Measurements from ENCODE around the gene PRRT2.
"Not testable (repeated sequence)": the region's sequence is repeated elsewhere in the genome, so short reads cannot be mapped to it uniquely, and the experiment has no call there.

PRRT2 gene

DNA sequence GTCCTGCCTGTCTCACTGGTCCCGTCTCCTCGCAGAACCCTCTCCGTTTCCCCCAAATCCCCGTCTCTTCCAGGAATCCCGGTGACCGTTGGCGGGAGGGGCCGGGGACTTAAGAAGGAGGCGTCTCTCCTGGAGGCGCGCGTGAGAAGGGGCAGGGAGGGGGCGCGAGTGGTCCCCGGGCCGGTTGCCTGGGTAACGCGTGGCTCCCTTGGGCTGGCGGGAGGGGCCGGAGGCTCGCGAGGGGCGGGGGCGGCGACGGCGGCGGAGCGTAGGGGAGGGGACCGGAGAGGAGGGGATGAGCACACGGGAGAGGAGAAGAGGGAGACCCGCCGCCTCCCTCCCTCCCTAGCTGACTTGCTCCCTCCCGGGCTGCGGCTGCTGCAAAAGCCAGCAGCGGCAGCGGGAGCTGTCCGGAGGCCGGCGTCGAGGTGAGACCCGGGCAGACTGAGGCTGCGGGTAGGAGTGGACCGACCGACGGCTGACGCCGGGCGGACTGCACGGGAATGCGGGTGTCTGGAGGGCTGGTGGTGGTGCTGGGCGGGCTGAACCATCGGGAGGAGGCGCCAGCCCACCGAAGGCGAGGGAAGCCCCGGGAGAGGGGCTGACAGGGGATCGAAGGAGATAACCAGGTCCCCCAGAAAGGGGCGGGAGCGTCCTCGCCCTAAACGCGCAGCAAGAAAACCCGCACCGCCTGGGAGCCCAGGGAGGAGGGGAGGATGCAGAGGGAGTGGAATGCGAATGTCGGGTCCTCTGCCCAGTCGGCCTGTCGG is at the start of gene PRRT2:
Gene PRRT2 (plus strand): TSS at position 298 of the 770 bp plus-strand sequence. CDS start 862 bp downstream, outside the sequence.
- no peak for DNase-seq (ENCODE audit: low read depth, low spot score)

DNA sequence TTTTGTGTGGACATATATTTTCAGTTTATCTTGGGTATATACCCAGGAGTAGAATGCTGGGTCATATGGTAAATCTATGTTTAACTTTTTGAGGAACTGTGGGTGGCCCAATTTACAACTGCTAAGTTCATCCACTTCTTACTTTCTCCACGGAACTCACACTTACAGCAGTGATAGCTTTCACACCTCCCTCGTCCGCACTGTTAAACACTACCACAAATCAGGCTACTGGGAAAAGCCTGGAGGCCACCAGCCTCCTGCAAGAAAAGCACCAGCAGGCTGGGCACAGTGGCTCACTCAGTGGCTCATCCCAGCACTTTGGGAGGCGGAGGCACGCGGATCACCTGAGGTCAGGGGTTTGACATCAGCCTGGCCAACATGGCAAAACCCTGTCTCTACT is 48.7 kb upstream of the PRRT2 start:
- DNase-seq (ENCODE audit: low read depth, low spot score) = no peak

DNA sequence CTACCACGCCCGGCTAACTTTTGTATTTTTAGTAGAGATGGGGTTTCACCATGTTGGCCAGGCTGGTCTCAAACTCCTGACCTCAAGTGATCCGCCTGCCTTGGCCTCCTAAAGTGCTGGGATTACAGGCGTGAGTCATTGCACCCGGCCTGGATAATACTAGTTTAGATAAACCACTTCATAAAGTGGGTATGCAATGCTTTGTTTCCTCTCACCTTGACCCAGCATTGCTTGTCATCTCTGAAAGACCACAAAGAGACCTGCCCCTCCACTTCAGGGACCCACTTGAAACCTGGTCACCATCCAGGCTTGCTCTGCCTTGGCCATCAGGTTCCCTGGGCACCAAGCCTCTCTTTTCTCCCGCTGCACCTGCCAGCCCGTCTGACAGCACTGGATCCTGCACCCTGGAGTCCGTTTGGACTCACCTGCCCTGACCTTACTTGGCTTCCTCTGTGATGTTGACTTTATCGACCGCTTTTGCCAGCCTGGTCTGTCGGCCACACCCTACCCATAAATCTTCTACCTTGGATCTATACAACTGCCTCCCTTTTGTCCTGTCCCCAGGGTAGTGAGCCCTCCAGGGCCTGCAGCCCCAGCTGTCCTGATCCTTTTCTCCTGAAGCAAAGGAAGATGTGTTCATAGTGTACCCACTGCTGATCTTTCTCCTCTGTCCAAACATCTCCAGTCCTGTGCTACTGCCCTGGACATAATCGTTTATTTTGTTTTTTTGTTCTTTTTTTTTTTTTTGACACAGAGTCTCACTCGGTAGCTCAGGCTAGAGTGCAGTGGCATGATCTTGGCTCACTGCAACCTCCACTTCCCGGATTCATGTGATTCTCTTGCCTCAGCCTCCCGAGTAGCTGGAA is 46.6 kb upstream of the PRRT2 start:
- no peak for DNase-seq (ENCODE audit: low read depth, low spot score)

DNA sequence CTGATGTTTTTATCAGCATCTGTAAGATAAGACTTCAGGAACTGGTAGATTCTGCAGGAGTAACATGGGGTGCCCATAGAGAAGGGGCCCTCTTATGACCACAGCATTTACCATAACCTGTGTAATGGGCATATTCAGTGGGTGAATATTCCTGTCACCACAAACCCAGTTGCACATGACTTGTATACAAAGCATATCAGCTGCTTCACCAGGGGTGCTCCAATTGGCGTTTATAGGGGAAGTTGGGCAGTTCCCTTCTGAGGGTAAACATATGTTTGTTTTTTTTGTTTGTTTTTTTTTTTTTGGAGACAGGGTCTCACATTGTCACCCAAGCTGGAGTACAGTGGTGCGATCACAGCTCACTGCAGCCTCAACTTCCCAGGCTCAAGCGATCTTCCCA is 45.4 kb upstream of the PRRT2 start:
- no peak for DNase-seq (ENCODE audit: low read depth, low spot score)

DNA sequence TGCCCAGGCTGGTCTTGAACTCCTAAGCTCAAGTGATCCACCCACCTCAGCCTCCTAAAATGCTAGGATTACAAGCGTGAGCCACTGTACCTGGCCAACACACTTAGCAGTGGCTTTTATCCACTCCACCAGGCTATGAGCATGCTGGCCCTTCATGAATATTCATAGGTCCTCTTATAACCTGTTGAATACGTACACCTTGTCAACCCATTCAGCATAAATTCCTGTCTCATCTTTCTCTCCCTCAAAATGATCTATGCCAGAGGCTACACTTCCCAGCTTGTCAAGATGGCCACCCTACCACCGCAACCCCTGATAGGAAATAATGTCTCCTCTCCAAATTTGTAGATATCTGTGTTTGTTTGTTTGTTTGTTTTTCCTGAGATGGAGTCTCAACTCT is 44.9 kb upstream of the PRRT2 start:
- no peak for DNase-seq (ENCODE audit: low read depth, low spot score)

DNA sequence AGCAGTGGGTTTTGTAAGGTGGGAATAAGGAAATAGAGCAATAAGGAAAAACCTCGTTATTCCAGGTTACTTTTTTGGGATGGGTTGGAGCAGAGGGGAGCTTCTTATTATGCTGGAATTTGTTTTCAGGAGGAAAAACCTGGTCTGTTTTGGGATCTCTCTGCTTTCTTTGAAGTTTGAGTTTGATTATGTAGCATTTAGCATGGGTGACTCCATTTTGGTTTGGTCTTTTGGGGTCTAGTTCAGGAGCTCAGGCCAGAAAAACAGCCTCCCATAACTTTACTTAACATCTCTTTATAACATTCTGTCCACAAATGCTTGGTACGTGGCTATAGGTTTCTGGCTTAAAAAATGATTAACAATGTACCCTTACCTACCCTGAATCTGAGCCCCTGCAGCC is 42.5 kb upstream of the PRRT2 start:
- DNase-seq (ENCODE audit: low read depth, low spot score) = no peak

DNA sequence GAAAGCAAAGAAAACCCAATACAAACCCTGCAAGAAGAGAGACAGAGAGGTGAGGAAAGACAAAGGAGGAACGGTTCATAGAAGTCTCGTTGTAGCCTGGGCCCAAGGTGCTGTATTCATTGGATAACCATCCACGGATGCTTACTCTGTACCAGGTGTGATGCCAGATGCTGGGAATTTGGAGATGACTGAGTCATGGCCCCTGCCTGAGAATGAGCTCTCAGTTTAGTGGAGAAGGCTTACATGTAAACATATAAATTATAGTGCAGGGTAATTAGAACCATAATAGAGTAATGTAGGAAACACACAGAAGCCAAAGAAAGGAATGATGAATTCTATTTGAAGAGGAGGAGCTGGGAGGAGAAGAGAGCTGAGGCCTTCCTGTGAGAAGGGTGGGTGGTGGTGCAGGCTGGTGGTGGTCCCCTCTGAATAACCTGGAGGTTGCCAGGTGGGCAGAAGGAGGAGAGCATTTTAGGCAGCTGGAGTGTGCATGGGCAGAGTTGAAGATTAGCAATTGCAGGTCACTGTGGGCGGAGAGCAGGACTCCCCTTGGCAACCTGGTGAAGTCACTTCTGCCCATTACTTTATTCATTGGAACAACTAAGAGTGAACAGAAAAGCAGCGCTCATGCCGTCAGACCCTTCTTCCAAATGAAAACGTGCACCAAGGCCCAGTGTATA is 41.6 kb upstream of the PRRT2 start:
- no peak for DNase-seq (ENCODE audit: low read depth, low spot score)

DNA sequence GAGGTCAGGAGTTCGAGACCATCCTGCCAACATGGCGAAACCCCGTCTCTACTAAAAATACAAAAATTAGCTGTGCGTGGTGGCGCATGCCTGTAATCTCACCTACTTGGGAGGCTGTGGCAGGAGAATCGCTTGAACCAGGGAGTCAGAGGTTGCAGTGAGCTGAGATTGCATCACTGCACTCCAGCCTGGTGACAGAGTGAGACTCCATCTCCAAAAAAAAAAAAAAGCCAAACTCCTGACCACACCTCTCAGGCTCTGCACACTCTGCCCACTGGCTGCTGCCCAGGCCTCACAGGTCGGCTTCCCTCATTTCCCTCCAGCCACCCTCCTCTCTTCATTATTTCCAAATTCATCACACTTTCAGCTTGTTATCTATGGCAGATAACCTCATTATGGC is 39.7 kb upstream of the PRRT2 start:
- DNase-seq (ENCODE audit: low read depth, low spot score) = not testable (repeated sequence)

DNA sequence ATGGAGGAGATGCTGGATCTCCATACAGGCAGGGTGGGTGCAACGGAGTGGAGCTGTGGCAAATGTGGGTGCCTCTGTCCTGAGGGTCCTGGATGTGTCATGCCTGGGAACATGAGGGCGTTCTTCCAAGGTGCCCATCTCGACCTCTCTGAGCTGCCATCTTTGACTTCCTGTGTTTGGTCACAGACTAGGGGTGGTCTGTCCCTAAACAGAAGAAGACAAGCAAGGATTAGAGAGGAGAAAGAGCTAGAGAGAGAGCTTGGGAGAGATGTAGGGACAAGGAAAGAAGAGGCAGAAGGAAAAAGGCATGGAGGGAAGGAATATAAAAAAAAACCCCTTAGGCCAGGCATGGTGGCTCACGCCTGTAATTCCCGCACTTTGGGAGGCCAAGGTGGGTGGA is 37.3 kb upstream of the PRRT2 start:
- DNase-seq (ENCODE audit: low read depth, low spot score) = no peak

DNA sequence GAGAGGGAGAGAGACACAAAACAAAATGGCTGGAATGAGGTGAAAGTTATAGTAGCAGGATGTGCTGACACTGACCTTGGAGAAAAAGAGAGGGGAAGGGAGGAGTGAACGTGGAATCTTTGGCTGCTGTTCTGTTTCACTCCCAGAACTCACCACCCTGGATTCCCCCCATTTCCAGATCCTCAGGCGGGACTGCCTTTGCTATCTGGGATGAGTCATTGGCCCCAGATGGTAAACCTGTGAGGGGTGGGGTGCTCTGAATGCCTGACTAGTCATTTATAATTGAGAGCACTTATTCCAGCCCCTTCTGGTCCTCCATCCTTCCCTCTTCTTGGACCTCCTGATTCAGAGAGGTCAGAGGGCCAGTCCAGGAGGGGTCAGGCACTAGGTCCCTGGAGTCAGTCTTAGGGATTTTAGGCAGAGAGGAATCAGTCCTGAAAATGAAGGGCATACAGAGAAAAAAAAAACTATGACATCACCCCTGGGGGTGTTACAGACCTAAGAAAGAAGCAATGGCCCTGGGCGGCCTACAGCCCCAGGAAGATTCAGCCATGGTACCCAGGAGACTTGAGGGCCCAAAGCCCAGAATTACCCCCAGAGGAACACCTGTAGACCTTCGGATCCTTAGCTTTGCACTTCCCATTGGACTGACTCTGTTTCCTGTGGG is 36.1 kb upstream of the PRRT2 start:
- no peak for DNase-seq (ENCODE audit: low read depth, low spot score)

DNA sequence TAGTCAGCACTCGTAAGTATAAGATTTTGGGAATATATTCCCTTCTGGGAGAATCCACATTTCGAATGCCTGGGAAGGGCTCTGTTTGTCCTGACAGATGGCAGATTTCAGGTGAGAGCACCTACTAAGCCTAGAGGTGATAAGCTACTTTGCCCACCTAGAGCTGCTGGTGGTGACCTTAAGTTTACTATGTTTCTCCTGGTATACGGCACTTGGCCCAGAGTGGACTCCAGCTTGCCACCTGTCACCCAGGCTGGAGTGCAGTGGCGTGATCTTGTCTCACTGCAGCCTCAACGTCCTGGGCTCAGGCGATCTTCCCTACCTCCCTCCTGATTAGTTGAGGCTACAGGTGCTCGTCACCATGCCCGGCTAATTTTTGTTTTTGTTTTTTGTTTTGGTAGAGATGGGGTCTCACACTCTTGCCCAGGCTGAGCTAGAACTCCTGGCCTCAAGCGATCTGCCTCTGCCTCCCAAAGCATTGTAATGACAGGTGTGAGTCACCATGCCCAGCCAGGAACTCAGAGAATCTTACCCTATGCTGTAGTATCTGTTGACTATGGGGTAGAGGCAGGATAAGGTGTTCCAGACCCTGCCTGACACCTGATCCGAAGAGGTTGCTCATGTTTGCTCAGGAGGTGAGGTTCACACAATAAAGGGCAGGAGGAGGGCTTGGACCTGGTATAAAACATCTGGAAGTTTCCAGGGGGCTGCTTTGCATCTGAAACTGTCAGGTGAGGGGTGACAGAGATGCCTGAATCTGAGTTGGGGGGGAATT is 34.2 kb upstream of the PRRT2 start, which contains the start of gene ZG16:
Gene ZG16 (plus strand): TSS at position 681 of the 775 bp plus-strand sequence. CDS start 1,011 bp downstream, outside the sequence.
- no peak for DNase-seq (ENCODE audit: low read depth, low spot score)

DNA sequence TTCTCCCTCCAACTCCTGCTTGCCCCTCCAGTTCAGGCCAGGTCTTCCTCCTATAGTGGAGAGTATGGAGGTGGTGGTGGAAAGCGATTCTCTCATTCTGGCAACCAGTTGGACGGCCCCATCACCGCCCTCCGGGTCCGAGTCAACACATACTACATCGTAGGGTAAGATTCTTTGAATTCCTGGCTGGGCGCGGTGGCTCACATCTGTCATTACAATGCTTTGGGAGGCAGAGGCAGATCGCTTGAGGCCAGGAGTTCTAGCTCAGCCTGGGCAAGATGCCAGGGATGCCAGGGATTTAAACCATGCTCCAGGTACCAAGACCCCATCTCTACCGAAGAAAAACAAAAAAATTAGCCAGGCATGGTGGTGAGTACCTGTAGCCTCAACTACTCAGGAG is 32.5 kb upstream of the PRRT2 start:
- no peak for DNase-seq (ENCODE audit: low read depth, low spot score)

DNA sequence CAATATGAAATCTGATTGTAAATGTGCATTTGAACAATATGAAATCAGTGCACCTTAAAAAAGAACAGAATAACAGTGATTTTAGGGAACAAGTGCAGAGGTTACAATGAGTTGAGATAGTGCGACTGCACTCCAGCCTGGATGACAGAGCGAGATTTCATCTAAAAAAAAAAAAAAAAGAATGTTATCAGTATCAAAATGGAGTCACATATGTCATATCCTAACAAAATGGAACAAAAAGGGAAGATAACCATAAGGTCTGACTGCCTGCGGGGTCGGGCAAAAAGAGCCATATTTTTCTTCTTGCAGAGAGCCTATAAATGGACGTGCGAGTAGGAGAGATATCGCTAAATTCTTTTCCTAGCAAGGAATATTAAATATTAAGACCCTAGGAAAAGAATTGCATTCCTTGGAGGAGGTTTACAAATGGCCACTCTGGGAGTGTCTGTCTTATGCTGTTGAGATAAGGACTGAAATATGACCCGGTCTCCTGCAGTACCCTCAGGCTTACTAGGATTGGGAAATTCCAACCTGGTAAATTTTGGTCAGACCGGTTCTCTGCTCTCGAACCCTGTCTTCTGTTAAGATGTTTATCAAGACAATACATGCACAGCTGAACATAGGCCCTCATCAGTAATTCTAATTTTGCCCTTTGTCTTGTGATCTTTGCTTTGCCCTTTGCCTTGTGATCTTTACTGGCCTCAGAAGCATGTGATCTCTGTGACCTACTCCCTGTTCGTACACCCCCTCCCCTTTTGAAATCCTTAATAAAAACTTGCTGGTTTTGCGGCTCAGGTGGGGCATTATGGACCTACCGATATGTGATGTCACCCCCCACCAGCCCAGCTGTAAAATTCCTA is 28.7 kb upstream of the PRRT2 start:
- DNase-seq (ENCODE audit: low read depth, low spot score) = not testable (repeated sequence)

DNA sequence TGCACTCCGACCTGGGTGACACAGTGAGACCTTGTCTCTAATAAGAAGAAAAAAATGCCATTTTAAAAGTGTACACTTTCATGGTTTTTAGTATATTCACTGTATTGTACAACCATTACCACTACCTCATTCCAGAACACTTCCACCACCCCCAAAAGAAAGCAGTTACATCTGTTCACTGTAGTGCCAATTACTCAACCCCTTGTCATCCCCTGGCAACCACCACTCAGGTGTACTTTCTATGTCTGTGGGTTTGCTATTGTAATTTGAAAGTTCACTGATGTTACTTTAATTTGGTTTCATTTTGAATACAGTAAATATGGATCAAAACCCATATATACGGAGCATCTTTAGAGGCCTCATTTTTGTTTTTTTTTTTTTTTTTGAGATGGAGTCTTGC is 27.8 kb upstream of the PRRT2 start:
- DNase-seq (ENCODE audit: low read depth, low spot score) = no peak

DNA sequence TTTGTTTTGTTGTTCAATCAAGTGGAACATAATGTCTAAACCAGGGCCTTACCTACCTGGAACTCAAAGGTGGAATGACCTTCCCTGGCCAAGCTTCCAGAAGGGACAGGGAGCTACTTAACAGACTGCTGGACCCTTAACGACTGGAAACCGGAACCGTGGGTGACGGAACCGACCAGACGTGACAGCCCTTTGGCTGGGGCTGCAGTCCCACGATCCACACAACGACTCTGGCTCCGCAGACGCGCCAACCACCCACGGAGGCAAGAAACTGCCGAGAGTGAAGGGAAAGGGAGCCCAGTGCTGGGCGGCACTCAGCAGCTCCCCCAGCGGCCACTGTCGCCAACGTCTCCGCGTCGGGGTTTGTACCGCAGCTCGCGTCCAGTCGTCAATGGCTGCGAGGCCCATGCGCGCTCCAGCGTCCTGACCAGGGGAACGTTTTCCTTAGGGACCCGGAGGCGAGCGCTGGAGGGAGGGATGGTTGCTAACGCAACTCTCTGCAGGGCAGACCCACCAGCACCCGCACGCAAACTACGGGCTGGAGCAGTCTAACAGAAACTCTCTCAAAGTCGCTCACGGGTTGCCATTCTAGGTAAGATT is 27.0 kb upstream of the PRRT2 start:
- DNase-seq (ENCODE audit: low read depth, low spot score) = no peak

DNA sequence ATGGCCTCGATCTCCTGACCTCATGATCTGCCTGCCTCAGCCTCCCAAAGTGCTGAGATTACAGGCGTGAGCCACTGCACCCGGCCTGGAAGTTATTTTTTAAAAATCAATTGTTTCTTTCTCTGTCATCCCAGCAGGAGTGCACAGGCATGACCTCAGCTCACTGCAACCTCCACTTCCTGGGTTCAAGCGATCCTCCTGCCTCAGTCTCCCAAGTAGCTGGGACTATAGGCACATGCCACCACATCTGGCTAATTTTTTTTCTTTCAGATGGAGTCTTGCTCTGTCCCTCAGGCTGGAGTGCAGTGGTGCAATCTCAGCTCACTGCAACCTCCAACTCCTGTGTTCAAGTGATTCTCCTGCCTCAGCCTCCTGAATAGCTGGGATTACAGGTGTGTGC is 24.8 kb upstream of the PRRT2 start:
- DNase-seq (ENCODE audit: low read depth, low spot score) = not testable (repeated sequence)

DNA sequence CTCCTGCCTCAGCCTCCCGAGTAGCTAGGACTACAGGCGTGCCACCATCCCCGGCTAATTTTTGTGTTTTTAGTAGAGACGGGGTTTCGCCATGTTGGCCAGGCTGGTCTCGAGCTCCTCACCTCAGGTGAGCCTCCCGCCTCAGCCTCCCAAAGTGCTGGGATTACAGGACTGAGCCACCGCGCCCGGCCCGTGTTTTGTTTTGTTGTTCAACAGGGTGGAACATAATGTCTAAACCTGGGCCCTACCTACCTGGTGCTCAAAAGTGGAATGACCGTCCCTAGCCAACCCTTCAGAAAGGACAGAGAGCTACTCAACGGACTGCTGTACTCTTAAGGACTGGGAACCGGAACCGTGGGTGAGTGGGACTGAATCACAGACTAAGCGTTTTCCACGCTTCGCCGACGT is 22.2 kb upstream of the PRRT2 start:
- no peak for DNase-seq (ENCODE audit: low read depth, low spot score)

DNA sequence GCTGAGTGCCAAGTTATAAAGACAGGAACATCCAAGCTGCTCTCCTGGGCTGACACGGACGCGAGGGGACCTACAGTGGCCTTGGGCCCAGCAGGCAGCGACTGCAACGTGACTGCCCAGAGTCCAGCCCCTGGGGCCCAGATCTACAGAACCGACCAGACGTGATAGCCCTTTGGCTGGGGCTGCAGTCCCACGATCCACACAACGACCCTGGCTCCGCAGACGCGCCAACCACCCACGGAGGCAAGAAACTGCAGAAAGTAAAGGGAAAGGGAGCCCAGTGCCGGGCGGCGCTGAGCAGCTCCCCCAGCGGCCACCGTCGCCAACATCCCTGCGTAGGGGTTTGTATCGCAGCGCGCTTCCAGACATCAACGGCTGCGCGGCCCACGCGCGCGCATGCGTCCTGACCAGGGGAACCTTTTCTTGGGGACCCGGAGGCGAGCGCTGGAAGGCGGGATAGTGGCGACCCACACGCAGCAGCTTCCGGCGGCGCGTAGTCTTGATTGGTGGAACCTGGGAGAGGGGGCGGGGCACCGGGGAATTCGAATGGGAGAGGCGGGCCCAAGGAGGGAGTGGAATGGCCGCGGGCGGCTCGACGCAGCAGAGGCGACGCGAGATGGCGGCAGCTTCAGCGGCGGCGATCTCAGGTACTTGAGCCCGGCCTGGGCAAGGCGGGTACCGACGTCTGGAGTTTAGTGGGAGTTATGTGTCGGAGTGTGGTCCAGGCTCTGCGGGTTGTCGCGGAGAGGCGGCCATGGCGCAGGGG is 21.6 kb upstream of the PRRT2 start, which contains the start of gene KIF22:
Gene KIF22 (plus strand): TSS at position 569 of the 766 bp plus-strand sequence. CDS start 9 bp downstream, at position 578.
- peak; percentile 99 for DNase-seq (ENCODE audit: low read depth, low spot score)

Measured in smooth muscle cell of the brain vasculature (primary cell).